GM18517 (cell line): ENCODE measurements around the gene CCDC112.

Experiments used
- ATAC-seq: cut with Tn5 transposase; IDR thresholded peaks from one replicate; pipeline ENCODE4 v1.9.1; 2021; ENCODE audit warnings: mild to moderate bottlenecking, moderate library complexity; ENCODE audit not compliant: unreplicated experiment

Gene CCDC112

GRCh38 chr5:115317736-115318135, 21.3 kb upstream of the CCDC112 start:
- no peak for ATAC-seq

- ATAC-seq: no peak
These were observed 20.9 kb upstream of the CCDC112 start for GRCh38 chr5:115317320-115317719.

DNA sequence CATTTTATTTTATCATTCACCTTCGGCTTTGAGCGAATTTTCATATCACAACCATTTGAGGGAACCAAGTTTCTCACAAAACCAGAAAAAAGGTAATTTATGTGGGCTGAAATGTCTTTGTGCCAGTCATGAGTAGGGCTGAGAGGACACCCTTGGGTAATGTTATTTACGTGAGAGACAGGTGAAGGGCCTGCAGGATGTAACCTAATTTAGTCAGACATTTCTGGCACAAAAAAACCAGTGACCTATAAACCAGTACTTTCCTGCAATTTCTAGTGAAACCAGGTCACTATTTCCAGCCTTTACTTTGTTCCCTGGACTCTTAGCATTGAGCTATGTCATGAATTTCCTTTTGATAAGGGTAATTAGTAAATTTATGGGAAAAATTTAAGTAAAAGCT, 17.2 kb upstream of the CCDC112 start:
- no peak for ATAC-seq

DNA sequence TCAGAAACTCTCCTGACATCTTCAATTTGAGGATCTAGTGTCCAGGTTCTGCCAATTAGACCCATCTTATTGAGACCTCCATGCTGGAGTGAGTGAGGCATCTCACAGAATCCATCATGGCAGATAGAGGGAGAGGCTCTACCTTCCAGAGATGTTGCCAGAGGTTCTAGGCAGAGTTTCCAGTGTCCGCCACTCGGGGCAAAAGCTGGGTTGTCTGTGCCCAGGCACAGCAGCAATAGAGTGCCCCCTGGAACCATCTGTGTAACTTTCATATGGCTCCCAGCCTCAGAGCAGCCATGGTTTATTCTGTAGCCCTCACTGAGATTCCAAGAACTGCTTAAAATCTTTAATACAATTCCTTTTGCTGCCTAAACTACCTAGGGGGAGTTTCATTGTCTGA, 16.6 kb upstream of the CCDC112 start:
- ATAC-seq: no peak

GRCh38 chr5:115309751-115310370, 13.4 kb upstream of the CCDC112 start:
- no peak for ATAC-seq

- ATAC-seq: no peak
These were observed 12.4 kb upstream of the CCDC112 start for GRCh38 chr5:115308815-115309214.

DNA sequence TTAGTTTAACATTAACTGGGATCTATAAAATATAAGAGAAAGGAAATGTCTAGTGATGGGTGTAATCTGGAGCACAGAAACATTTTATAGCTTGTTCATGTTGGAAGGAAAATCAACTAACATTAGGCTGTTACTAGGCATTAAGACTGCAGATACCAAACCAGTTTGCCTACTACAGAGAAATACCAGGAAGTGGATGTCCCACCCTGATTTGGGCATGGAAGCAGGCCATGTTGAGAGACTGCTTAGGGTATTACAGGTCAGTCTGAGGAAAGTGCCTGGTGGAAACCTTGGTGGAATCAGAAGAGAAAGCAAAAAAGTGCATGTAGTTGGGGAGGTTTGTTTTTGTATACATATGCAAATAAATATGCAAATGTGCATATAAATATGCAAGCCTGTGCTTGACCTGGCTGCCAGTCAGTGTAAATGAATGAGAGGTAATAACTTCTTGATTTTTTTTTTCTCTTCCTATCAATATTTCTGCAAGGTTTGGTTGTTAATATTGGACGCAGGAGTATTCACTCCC, 9.6 kb upstream of the CCDC112 start:
- ATAC-seq: no peak

- ATAC-seq: no peak
These were observed 8.0 kb upstream of the CCDC112 start for GRCh38 chr5:115304496-115304895.

DNA sequence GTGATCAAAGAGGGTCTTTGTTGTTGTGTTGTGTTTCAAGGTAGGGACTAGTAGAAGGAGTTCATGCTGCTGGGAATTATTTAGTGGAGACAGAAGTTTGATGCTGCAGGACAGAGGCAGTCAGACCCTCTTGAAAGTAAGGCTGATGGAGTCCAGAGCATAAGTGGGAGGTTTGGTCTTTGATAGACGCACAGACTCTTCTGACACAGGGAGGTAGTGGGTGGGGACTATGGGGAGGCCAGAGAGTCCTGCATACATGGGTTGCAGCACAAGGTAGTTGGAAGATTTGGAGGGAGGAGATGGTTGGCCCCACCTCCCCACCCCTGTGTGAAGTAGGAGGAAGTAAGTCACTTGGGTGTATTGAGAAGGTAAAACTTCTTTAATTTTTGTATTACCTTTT, 2.4 kb upstream of the CCDC112 start:
- ATAC-seq: no peak

DNA sequence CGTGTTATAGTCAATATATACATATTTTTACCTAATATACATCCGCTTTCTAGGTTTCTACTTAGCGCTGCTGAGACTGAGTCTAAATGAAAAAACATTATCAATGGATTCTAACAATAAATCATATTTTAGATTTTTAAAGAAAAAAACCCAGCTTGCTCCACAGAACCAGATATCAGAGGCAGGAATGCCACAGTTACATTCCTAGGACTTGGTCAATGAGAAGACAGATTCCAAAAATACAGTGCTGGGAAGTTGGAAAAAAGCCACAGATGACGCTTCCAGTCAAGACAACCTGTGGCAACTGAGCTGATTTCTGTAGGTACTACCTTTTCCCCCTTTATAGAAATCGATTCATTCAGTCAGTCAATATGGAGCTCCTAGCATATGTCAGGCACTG, 577 bp upstream of the CCDC112 start:
- no peak for ATAC-seq

- ATAC-seq: peak; percentile 28
These were observed 704 bp downstream of the CCDC112 start for GRCh38 chr5:115295777-115296123.

DNA sequence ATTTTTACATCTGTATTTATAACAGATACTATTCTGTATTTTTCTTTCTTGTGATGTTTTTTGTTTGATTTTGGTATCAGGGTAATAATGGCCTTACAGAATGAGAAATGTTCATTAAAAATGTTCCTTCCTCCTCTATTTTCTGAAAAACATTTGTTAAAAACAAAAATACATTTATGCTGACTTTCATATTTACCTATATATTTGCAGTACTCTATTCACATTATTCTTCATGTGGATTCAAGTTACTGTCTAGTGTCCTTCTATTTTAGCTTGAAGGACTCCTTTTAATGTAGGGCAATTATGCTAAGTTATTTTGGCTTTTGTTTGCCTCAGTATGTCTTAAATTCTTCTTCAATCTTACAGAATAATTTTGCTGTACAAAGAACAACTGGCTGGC, 5.1 kb downstream of the CCDC112 start:
- ATAC-seq: no peak

- ATAC-seq: no peak
These were observed 7.3 kb downstream of the CCDC112 start for GRCh38 chr5:115289104-115289503.

DNA sequence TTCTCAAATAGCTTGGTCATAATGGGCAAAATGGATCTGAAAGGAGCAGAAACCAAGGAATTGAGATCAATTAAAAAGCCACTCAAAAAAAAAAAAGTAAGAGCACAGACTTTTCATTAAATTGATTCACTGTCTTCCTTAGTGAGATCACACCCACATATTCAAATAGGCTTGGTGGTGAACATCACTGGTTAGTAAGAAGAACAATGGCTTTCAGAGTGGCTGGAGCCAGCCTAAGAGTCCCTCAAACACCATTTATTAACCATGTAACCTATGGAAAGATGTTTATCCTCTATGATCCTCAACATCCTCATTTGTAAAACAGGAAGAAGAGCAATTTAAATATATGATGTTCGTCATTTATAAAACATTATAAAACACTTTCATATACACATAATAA, 12.4 kb downstream of the CCDC112 start:
- no peak for ATAC-seq

GRCh38 chr5:115282131-115282530, 14.3 kb downstream of the CCDC112 start:
- ATAC-seq: no peak

DNA sequence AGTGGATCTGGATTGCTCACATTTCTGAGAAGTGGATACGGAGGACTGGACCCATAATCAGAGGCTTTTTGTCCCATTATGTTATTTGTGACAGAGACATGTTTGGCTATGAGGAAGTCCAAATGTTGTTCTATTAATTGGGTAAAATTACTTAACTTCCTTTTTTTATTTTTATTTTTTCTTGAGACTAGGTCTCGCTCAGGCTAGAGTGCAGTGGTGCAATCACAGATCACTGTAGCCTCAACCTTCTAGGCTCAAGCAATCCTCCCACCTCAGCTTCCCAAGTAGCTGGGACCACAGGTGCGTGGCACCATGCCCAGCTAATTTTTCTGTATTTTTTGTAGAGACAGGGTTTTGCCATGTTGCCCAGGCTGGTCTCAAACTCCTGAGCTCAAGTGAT, 21.9 kb downstream of the CCDC112 start:
- no peak for ATAC-seq

GRCh38 chr5:115272297-115272958, 24.0 kb downstream of the CCDC112 start:
- no peak for ATAC-seq

DNA sequence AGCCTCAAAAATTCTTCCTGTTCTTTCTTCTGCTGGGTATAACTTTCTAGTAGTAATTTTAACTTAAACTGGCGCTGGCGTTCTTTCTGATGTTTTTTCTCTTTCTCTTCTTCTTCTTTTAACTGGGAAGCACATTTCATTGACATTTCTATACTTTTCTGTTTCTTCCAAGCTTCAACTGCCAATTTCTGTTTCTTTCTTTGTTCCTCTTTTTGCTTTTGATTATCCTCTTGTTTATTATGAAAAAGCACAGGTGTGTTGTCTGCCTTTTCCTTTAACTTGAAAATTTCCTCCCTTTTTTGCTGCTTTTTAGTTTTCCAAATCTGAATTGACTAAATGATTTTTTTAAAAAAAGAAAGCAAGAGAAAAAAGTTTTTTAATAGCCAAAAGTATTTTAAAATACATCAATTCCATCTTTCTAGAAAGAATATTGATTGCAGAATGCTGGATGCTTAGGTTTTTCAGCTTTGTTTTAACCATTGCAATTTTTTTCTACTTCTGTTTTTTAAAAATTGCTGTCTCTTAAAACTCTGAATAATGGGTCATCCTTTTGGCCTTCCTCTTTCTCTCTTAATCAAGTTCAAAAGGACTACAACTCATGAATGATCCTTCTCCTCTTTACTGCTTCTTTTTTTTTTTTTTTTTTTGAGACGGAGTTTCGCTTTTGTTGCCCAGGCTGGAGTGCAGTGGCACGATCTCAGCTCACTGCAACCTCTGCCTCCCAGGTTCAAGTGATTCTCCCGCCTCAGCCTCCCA, 25.0 kb downstream of the CCDC112 start:
- ATAC-seq: no peak

DNA sequence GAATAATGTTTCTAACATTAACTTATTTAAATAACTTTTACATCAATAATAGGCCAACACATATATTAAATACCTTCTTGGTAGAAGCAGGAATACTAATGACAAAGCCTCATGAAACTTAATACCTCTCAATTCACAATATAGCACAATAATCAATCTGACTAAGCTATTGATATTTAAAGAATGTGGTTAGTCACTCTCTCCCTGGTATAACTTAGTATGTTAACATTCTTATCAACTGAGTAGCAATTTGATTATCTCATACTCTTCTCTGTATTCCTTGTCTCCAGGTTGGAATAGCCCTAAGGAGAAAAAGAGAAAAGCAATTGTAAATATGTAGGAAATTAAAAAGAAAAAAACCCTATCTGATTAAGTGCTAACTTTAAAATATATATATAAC, 28.8 kb downstream of the CCDC112 start:
- ATAC-seq: no peak

DNA sequence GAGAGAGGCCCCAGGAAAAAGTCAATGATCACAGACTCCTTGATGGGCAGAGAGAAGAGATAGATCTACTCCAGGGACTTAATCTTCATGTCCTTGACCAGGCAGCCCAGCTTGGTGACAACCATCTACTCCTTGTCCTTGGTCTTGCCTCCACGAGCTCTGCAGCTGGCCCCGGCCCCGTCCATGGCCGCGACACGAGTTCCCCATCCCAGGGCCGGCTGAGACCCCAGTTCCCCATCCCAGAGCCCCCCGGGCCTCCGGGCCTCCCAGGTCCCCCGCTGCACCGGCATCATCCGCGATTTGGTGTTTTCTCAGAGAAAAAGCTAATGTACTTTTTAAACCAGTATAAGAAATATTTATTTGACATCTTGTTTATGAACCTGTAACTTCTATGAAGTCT, 31.2 kb downstream of the CCDC112 start:
- ATAC-seq: no peak

GRCh38 chr5:115264786-115265185, 31.7 kb downstream of the CCDC112 start:
- ATAC-seq: no peak

DNA sequence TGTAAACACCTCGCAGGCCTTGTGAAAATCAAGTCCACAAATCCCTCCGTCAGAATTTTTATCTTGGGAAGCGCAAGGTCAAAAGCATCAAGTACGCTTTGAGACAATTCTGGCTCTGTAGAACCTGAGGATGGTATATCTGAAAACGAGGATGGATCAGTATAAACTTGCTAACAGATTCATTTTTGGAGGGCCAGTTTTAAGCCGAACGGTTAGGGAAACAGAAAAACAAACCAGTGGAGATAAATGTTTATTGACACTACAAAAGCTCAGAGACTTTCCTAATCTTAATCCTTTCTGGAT, 33.4 kb downstream of the CCDC112 start:
- no peak for ATAC-seq
